SH-SY5Y (cell line): ENCODE results near the gene KCNAB1.

Experiments
- GATA2 ChIP-seq: IDR thresholded peaks from 2 replicates; pipeline ENCODE4 v1.6.1; 2011; ENCODE audit warnings: mild to moderate bottlenecking, low read depth, low read length
- GATA3 ChIP-seq: IDR thresholded peaks from 2 replicates; pipeline ENCODE4 v1.6.1; 2011; ENCODE audit warnings: low read depth, mild to moderate bottlenecking, low read length, moderate library complexity

KCNAB1 gene

GRCh38 chr3:156349111-156349510 is 228.7 kb downstream of the KCNAB1 start:
- no peak for TF ChIP-seq GATA3
- TF ChIP-seq GATA2, result no peak

GRCh38 chr3:156349978-156350377 is 229.6 kb downstream of the KCNAB1 start:
- TF ChIP-seq GATA2 (no peak), GATA3 (0 out of 2 replicates have a peak, but pooled peaks have one; percentile 54)

- TF ChIP-seq GATA2, result no peak
- no peak for TF ChIP-seq GATA3
Observed at GRCh38 chr3:156350781-156351180, 230.4 kb downstream of the KCNAB1 start.

GRCh38 chr3:156351783-156352182 is 231.4 kb downstream of the KCNAB1 start:
- no peak for TF ChIP-seq GATA2
- no peak for TF ChIP-seq GATA3

- no peak for TF ChIP-seq GATA2
- TF ChIP-seq GATA3, result no peak
Observed at GRCh38 chr3:156352728-156353127, 232.3 kb downstream of the KCNAB1 start.

- TF ChIP-seq GATA2 (no peak), GATA3 (no peak)
Observed at GRCh38 chr3:156353563-156353962, 233.2 kb downstream of the KCNAB1 start.

GRCh38 chr3:156356537-156357363 is 236.4 kb downstream of the KCNAB1 start:
- TF ChIP-seq GATA2 (no peak), GATA3 (no peak)

GRCh38 chr3:156358232-156358631 is 237.9 kb downstream of the KCNAB1 start:
- no peak for TF ChIP-seq GATA2
- no peak for TF ChIP-seq GATA3

- TF ChIP-seq GATA3 (no peak), GATA2 (no peak)
Observed at GRCh38 chr3:156359368-156359767, 239.0 kb downstream of the KCNAB1 start.

GRCh38 chr3:156360083-156360482 is 239.7 kb downstream of the KCNAB1 start:
- TF ChIP-seq GATA2, result no peak
- no peak for TF ChIP-seq GATA3

GRCh38 chr3:156360963-156361362 is 240.6 kb downstream of the KCNAB1 start:
- no peak for TF ChIP-seq GATA3
- no peak for TF ChIP-seq GATA2

- no peak for TF ChIP-seq GATA2
- no peak for TF ChIP-seq GATA3
Observed at GRCh38 chr3:156366559-156366958, 246.2 kb downstream of the KCNAB1 start.

GRCh38 chr3:156368189-156368588 is 247.8 kb downstream of the KCNAB1 start:
- TF ChIP-seq GATA2, result no peak

- TF ChIP-seq GATA3 (no peak), GATA2 (no peak)
Observed at GRCh38 chr3:156371701-156372100, 251.3 kb downstream of the KCNAB1 start.

GRCh38 chr3:156373095-156373494 is 252.7 kb downstream of the KCNAB1 start:
- peak; percentile 28; the same call in 1 of the 2 replicates for TF ChIP-seq GATA3
- peak; percentile 47 for TF ChIP-seq GATA2
